Caco-2 (cell line): ENCODE results near the gene MAP3K21. TPM values are rescaled to one million over a fixed set of nuclear protein-coding genes. Genes with fewer than 3 reads are reported as not detected.
A peak's percentile ranks its signal among the peaks of the same experiment; 100 is the strongest.

Experiments used
- BruUV-seq: library from RNA; stranded (reverse); fragments of 400-500 nt; replicated peaks from 2 replicates; lab custom pipeline; 2021; lab: Mats Ljungman, UMichigan
- CTCF ChIA-PET: fragments of 300-600 bp; sonication (Branson Sonifier 250); formaldehyde crosslinking; loops from one replicate; lab custom pipeline; 2022; ENCODE audit warnings: antibody characterized with exemption; lab: Charles Lee
- POLR2A ChIA-PET: fragments of 300-600 bp; sonication (Branson Sonifier 250); formaldehyde crosslinking; loops from one replicate; lab custom pipeline; 2022; ENCODE audit warnings: antibody characterized with exemption; lab: Charles Lee
- DNase-seq, 2 experiments: peaks; one replicate each; pipeline versions ENCODE4 v3.0.0 to v3.0.0-alpha.2; 2020 to 2022
- H3K27me3 ChIP-seq: replicated peaks from 2 replicates; pipeline ENCODE4 v1.6.0; 2011; ENCODE audit warnings: low read length; ENCODE audit not compliant: control insufficient read depth, insufficient read depth
- H3K36me3 ChIP-seq: 2 replicates; pipeline ENCODE4 v1.5.1; 2011; ENCODE audit warnings: low read length; ENCODE audit not compliant: control insufficient read depth, insufficient read depth
- H3K4me1 ChIP-seq: fragments of 250-450 bp; sonication (Bioruptor Pico); 2 replicates; pipeline ENCODE4 v1.5.1; 2020; ENCODE audit warnings: mild to moderate bottlenecking
- H3K4me3 ChIP-seq: 2 replicates; pipeline ENCODE4 v1.5.1; 2011; ENCODE audit warnings: low read depth, mild to moderate bottlenecking, control low read depth, low read length
- H3K9me3 ChIP-seq: fragments of 250-450 bp; sonication (Bioruptor Pico); 2 replicates; pipeline ENCODE4 v1.5.1; 2020; ENCODE audit warnings: mild to moderate bottlenecking, moderate library complexity
- H3K27ac Mint-ChIP-seq: one replicate; pipeline ENCODE4 v1.8.0; 2022; ENCODE audit warnings: mixed read lengths; ENCODE audit not compliant: unreplicated experiment
- H3K27me3 Mint-ChIP-seq: one replicate; pipeline ENCODE4 v1.8.0; 2022; ENCODE audit warnings: mixed read lengths; ENCODE audit not compliant: insufficient read depth, unreplicated experiment
- H3K36me3 Mint-ChIP-seq: one replicate; pipeline ENCODE4 v1.8.0; 2022; ENCODE audit warnings: mild to moderate bottlenecking, mixed read lengths; ENCODE audit not compliant: insufficient read depth, unreplicated experiment
- H3K4me1 Mint-ChIP-seq: one replicate; pipeline ENCODE4 v1.8.0; 2022; ENCODE audit warnings: low read depth, mixed read lengths; ENCODE audit not compliant: unreplicated experiment
- H3K4me3 Mint-ChIP-seq: one replicate; pipeline ENCODE4 v1.8.0; 2022; ENCODE audit warnings: mild to moderate bottlenecking, moderate library complexity, mixed read lengths; ENCODE audit not compliant: unreplicated experiment
- H3K9me3 Mint-ChIP-seq: one replicate; pipeline ENCODE4 v1.8.0; 2022; ENCODE audit warnings: mixed read lengths; ENCODE audit not compliant: unreplicated experiment
- CTCF ChIP-seq, 2 experiments: fragments of 200-600 bp in 1 of 2; IDR thresholded peaks; 1 replicate in 1 of 2; 2 replicates in 1 of 2; pipeline versions ENCODE4 v1.5.1 to v1.8.0; 2011 to 2022; ENCODE audit warnings: antibody characterized with exemption in 1 of 2, control low read depth in 1 of 2, inconsistent platforms in 1 of 2, low read depth in 1 of 2, low read length in 1 of 2, mild to moderate bottlenecking in 1 of 2, moderate library complexity in 1 of 2; ENCODE audit not compliant: insufficient read depth in 1 of 2, severe bottlenecking in 1 of 2, unreplicated experiment in 1 of 2
- intact Hi-C: fragments of 100-400 bp; cut with micrococcal nuclease; formaldehyde crosslinking; loops from one replicate; pipeline ENCODE4 v1.10.0; 2022; ENCODE audit not compliant: unreplicated experiment
- total RNA-seq: library from RNA; stranded (reverse); gene quantifications from 2 replicates; pipeline ENCODE4 v1.2.3, GENCODE V29; 2022

The MAP3K21 gene
- total RNA-seq, 1 experiment from 2014 or later: 10.4 TPM

GRCh38 chr1:233364026-233364425, 36.5 kb downstream of the MAP3K21 start:
- Mint-ChIP-seq H3K36me3 (no peaks in the 10 kb centered on the region), H3K4me1 (peaks cover 40% of the 10 kb centered on the region), H3K9me3 (no peaks in the 10 kb centered on the region), H3K27me3 (no peaks in the 10 kb centered on the region), H3K27ac (no peak overlapping the region), H3K4me3 (no peak overlapping the region)
- no peak for DNase-seq
- H3K9me3 ChIP-seq: no peaks in the 10 kb centered on the region
- H3K27me3 ChIP-seq: no peaks in the 10 kb centered on the region
- ChIA-PET CTCF (interaction anchor here (0.9 kb wide), 1 partner anchor 427 kb away, joined by 3 read pairs; no protein-coding TSS in a partner anchor), POLR2A (no interaction called here)
- H3K4me3 ChIP-seq: no peak overlapping the region
- no TSS peak for BruUV-seq
- intact Hi-C loops: loop anchor here (1.0 to 5.0 kb wide), 6 partner anchors 39 to 747 kb away; no protein-coding TSS in a partner anchor
- H3K4me1 ChIP-seq: peaks cover 37% of the 10 kb centered on the region
- H3K36me3 ChIP-seq: no peaks in the 10 kb centered on the region; the same call in 1 of the 2 replicates
- no peak for TF ChIP-seq CTCF (IDR thresholded peaks at IDR 0.05; ENCODE audit: insufficient read depth in 1 of 2, low read depth in 1 of 2, low read length in 1 of 2, severe bottlenecking in 1 of 2, unreplicated experiment in 1 of 2)

- intact Hi-C loops: loop anchor here (1.0 to 5.0 kb wide), 6 partner anchors 38 to 746 kb away; no protein-coding TSS in a partner anchor
- Mint-ChIP-seq H3K27ac (no peak overlapping the region), H3K36me3 (no peaks in the 10 kb centered on the region), H3K4me3 (no peak overlapping the region), H3K4me1 (peaks cover 38% of the 10 kb centered on the region), H3K9me3 (no peaks in the 10 kb centered on the region), H3K27me3 (no peaks in the 10 kb centered on the region)
- Histone ChIP-seq H3K27me3 (no peaks in the 10 kb centered on the region), H3K9me3 (no peaks in the 10 kb centered on the region), H3K4me1 (peaks cover 29% of the 10 kb centered on the region), H3K36me3 (no peaks in the 10 kb centered on the region; the same call in 1 of the 2 replicates), H3K4me3 (no peak overlapping the region)
- ChIA-PET POLR2A (no interaction called here), CTCF (interaction anchor here (0.7 kb wide), 1 partner anchor 1889 kb away, joined by 3 read pairs; no protein-coding TSS in a partner anchor)
- TF ChIP-seq CTCF (IDR thresholded peaks at IDR 0.05; ENCODE audit: insufficient read depth in 1 of 2, low read depth in 1 of 2, low read length in 1 of 2, severe bottlenecking in 1 of 2, unreplicated experiment in 1 of 2): peak; percentile 56 to 72
- DNase-seq: peak in 1 of 2 experiments; percentile 15
- no TSS peak for BruUV-seq
Measured at GRCh38 chr1:233364695-233365539, 37.4 kb downstream of the MAP3K21 start.

- BruUV-seq: no TSS peak
- no peak for TF ChIP-seq CTCF (IDR thresholded peaks at IDR 0.05; ENCODE audit: insufficient read depth in 1 of 2, low read depth in 1 of 2, low read length in 1 of 2, severe bottlenecking in 1 of 2, unreplicated experiment in 1 of 2)
- Histone ChIP-seq H3K9me3 (no peaks in the 10 kb centered on the region), H3K27me3 (no peaks in the 10 kb centered on the region), H3K4me3 (no peak overlapping the region), H3K36me3 (no peaks in the 10 kb centered on the region; the same call in 1 of the 2 replicates), H3K4me1 (peaks cover 29% of the 10 kb centered on the region)
- Mint-ChIP-seq H3K4me3 (no peak overlapping the region), H3K27me3 (no peaks in the 10 kb centered on the region), H3K36me3 (no peaks in the 10 kb centered on the region), H3K9me3 (no peaks in the 10 kb centered on the region), H3K27ac (peak overlapping the region; percentile 85), H3K4me1 (peaks cover 32% of the 10 kb centered on the region)
- intact Hi-C loops: no loop called here
- ChIA-PET CTCF (interaction anchor here (0.6 to 0.8 kb wide), 2 partner anchors 26 to 745 kb away, joined by 4 to 5 read pairs; no protein-coding TSS in a partner anchor), POLR2A (no interaction called here)
- DNase-seq: no peak
Measured at GRCh38 chr1:233366575-233366974, 39.1 kb downstream of the MAP3K21 start.
